A673 (cell line): ENCODE results near the gene ST7.
"Not testable (repeated sequence)": the region's sequence is repeated elsewhere in the genome, so short reads cannot be mapped to it uniquely, and the experiment has no call there.

Experiments used
- EZH2 ChIP-seq: fragments of 200-600 bp; sonication (generic); IDR thresholded peaks from 2 replicates; pipeline ENCODE4 v1.6.1; 2017; ENCODE audit warnings: borderline replicate concordance, low read depth, mild to moderate bottlenecking, mixed read lengths, antibody characterized with exemption, low read length; ENCODE audit not compliant: poor library complexity, severe bottlenecking
- TF ChIP-seq, protein P1 (sequence below): fragments of 300-800, 200-600 bp; sonication (generic); conservative IDR thresholded peaks from 2 replicates; pipeline ENCODE4 v1.5.1; 2017; ENCODE audit warnings: low read depth, mild to moderate bottlenecking, antibody characterized with exemption, low read length, moderate library complexity, mixed read lengths

DNA sequence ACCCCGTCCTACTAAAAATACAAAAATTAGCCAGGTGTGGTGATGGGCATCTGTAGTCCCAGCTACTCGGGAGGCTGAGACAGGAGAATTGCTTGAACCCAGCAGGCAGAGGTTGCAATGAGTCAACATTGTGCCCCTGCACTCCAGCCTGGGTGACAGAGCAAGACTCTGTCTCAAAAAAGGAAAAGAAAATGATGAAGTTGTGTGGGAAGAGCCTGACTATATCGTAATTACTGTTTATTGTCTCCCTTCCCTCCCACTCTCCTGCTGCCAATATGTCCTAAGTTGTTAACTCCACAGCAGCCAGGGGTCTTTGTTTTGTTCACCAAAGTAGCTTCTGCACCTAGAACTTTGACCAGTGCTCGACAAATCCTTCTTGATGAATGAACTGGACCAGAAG is 16.5 kb upstream of the ST7 start:
- TF ChIP-seq, protein P1, sequence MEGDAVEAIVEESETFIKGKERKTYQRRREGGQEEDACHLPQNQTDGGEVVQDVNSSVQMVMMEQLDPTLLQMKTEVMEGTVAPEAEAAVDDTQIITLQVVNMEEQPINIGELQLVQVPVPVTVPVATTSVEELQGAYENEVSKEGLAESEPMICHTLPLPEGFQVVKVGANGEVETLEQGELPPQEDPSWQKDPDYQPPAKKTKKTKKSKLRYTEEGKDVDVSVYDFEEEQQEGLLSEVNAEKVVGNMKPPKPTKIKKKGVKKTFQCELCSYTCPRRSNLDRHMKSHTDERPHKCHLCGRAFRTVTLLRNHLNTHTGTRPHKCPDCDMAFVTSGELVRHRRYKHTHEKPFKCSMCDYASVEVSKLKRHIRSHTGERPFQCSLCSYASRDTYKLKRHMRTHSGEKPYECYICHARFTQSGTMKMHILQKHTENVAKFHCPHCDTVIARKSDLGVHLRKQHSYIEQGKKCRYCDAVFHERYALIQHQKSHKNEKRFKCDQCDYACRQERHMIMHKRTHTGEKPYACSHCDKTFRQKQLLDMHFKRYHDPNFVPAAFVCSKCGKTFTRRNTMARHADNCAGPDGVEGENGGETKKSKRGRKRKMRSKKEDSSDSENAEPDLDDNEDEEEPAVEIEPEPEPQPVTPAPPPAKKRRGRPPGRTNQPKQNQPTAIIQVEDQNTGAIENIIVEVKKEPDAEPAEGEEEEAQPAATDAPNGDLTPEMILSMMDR: not testable (repeated sequence)
- TF ChIP-seq EZH2: not testable (repeated sequence)
